HUES6 (cell line): ENCODE results near the gene FPGS.

Source experiments
- H3K27ac ChIP-seq: 2 replicates; pipeline ENCODE4 v1.7.0; 2013; ENCODE audit warnings: low read depth, mild to moderate bottlenecking, low read length, inconsistent platforms
- H3K27me3 ChIP-seq: 2 replicates; pipeline ENCODE4 v1.6.1; 2013; ENCODE audit warnings: low read length; ENCODE audit not compliant: control insufficient read depth, insufficient read depth
- H3K36me3 ChIP-seq: 2 replicates; pipeline ENCODE4 v1.6.1; 2013; ENCODE audit warnings: low read length; ENCODE audit not compliant: control insufficient read depth, insufficient read depth
- H3K4me1 ChIP-seq: 2 replicates; pipeline ENCODE4 v1.6.1; 2013; ENCODE audit warnings: low read length; ENCODE audit not compliant: control insufficient read depth, insufficient read depth
- H3K4me3 ChIP-seq: 2 replicates; pipeline ENCODE4 v1.5.1; 2013; ENCODE audit warnings: low read depth, low read length
- H3K9ac ChIP-seq: one replicate; pipeline ENCODE4 v1.6.1; 2013; ENCODE audit warnings: mild to moderate bottlenecking, low read length
- H3K9me3 ChIP-seq: 2 replicates; pipeline ENCODE4 v1.6.1; 2013; ENCODE audit warnings: low read depth, low read length; ENCODE audit not compliant: control insufficient read depth, insufficient read depth

The FPGS gene

GRCh38 chr9:127809002-127809539, 6.4 kb downstream of the FPGS start:
- Histone ChIP-seq H3K36me3 (peaks cover 58% of the 10 kb centered on the region), H3K9me3 (no peaks in the 10 kb centered on the region), H3K4me1 (peaks cover 9% of the 10 kb centered on the region), H3K27me3 (no peaks in the 10 kb centered on the region), H3K27ac (no peak overlapping the region), H3K9ac (no peak overlapping the region), H3K4me3 (peak overlapping the region; percentile 55)

- Histone ChIP-seq H3K27me3 (no peaks in the 10 kb centered on the region), H3K27ac (no peak overlapping the region), H3K9ac (no peak overlapping the region), H3K9me3 (no peaks in the 10 kb centered on the region), H3K36me3 (peaks cover 64% of the 10 kb centered on the region), H3K4me3 (peak overlapping the region; percentile 55), H3K4me1 (peaks cover 9% of the 10 kb centered on the region)
These were observed 7.1 kb downstream of the FPGS start for GRCh38 chr9:127809540-127810377.

- Histone ChIP-seq H3K4me3 (0 out of 2 replicates have a peak overlapping the region, but pooled peaks have one; percentile 49), H3K27ac (no peak overlapping the region)
These were observed 7.9 kb downstream of the FPGS start for GRCh38 chr9:127810378-127811187.

DNA sequence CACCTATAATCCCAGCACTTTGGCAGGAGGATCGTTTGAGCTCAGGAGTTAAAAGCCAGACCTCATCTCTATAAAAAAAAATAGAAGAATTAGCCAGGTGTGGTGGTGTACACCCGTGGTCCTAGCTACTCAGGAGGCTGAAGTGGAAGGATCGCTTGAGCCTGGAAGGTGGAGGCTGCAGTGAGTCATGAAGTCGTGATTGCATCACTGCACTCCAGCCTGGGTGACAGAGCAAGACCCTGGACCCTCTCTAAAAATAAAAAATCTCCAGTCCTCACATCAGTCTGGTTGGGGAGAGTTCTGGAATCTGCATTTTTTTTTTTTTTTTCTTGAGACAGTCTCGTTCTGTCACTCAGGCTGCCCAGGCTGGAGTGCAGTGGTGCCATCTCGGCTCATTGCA, 9.3 kb downstream of the FPGS start:
- Histone ChIP-seq H3K27ac (no peak overlapping the region), H3K9me3 (no peaks in the 10 kb centered on the region), H3K36me3 (peaks cover 64% of the 10 kb centered on the region), H3K27me3 (no peaks in the 10 kb centered on the region), H3K4me3 (no peak overlapping the region), H3K4me1 (peaks cover 9% of the 10 kb centered on the region), H3K9ac (no peak overlapping the region)

More at GRCh38 chr9:127810378-127811187, 7.9 kb downstream of the FPGS start:
- H3K9me3 ChIP-seq: no peaks in the 10 kb centered on the region
- H3K9ac ChIP-seq: no peak overlapping the region
- H3K27me3 ChIP-seq: no peaks in the 10 kb centered on the region
- H3K36me3 ChIP-seq: peaks cover 70% of the 10 kb centered on the region
- peaks cover 9% of the 10 kb centered on the region for H3K4me1 ChIP-seq

DNA sequence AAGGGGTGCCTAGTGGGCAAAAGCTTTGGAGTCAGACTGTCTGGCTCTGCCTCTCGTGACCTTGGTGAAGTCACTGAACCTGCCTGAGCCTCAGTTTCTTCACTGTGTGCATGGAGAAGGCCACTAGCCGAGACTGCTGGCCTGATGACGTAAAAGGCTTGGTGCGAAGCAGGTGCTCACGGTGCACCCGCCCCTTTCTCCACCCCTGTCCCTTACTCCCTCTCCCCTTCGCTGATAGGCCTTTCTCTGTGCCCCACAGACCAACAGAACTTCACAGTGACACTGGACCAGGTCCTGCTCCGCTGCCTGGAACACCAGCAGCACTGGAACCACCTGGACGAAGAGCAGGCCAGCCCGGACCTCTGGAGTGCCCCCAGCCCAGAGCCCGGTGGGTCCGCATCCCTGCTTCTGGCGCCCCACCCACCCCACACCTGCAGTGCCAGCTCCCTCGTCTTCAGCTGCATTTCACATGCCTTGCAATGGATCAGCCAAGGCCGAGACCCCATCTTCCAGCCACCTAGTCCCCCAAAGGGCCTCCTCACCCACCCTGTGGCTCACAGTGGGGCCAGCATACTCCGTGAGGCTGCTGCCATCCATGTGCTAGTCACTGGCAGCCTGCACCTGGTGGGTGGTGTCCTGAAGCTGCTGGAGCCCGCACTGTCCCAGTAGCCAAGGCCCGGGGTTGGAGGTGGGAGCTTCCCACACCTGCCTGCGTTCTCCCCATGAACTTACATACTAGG, 10.4 kb downstream of the FPGS start:
- Histone ChIP-seq H3K36me3 (peaks cover 53% of the 10 kb centered on the region), H3K4me3 (no peak overlapping the region), H3K4me1 (peaks cover 9% of the 10 kb centered on the region), H3K9me3 (no peaks in the 10 kb centered on the region), H3K27ac (no peak overlapping the region), H3K27me3 (no peaks in the 10 kb centered on the region), H3K9ac (no peak overlapping the region)

DNA sequence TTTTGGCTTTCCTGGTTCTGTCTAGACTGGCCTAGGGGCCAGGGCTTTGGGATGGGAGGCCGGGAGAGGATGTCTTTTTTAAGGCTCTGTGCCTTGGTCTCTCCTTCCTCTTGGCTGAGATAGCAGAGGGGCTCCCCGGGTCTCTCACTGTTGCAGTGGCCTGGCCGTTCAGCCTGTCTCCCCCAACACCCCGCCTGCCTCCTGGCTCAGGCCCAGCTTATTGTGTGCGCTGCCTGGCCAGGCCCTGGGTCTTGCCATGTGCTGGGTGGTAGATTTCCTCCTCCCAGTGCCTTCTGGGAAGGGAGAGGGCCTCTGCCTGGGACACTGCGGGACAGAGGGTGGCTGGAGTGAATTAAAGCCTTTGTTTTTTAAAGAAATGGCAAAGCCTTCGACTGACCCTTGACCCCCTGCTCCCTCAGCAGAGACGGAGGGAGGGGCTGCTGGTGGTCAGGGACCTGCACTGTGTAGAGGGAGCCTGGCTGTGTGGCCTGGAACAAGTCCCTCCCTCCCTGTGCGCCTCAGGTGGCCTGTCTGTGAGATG, 11.1 kb downstream of the FPGS start:
- H3K27me3 ChIP-seq: no peaks in the 10 kb centered on the region
- peaks cover 9% of the 10 kb centered on the region for H3K4me1 ChIP-seq
- no peak overlapping the region for H3K9ac ChIP-seq
- H3K27ac ChIP-seq: no peak overlapping the region
- no peak overlapping the region for H3K4me3 ChIP-seq
- H3K36me3 ChIP-seq: peaks cover 52% of the 10 kb centered on the region
- H3K9me3 ChIP-seq: no peaks in the 10 kb centered on the region

GRCh38 chr9:127814619-127815511, 12.2 kb downstream of the FPGS start:
- H3K9me3 ChIP-seq: no peaks in the 10 kb centered on the region
- H3K4me3 ChIP-seq: no peak overlapping the region
- no peaks in the 10 kb centered on the region for H3K27me3 ChIP-seq
- peaks cover 4% of the 10 kb centered on the region for H3K4me1 ChIP-seq
- H3K9ac ChIP-seq: no peak overlapping the region
- H3K36me3 ChIP-seq: peaks cover 52% of the 10 kb centered on the region
- no peak overlapping the region for H3K27ac ChIP-seq

- peaks cover 45% of the 10 kb centered on the region for H3K36me3 ChIP-seq
- H3K4me1 ChIP-seq: no peaks in the 10 kb centered on the region
- no peak overlapping the region for H3K9ac ChIP-seq
- H3K4me3 ChIP-seq: no peak overlapping the region
- no peaks in the 10 kb centered on the region for H3K9me3 ChIP-seq
- H3K27me3 ChIP-seq: no peaks in the 10 kb centered on the region
- H3K27ac ChIP-seq: no peak overlapping the region
These were observed 13.1 kb downstream of the FPGS start for GRCh38 chr9:127815512-127816361.

- Histone ChIP-seq H3K4me3 (no peak overlapping the region), H3K27ac (no peak overlapping the region), H3K27me3 (no peaks in the 10 kb centered on the region), H3K4me1 (no peaks in the 10 kb centered on the region), H3K9me3 (no peaks in the 10 kb centered on the region), H3K9ac (no peak overlapping the region), H3K36me3 (peaks cover 44% of the 10 kb centered on the region)
These were observed 13.7 kb downstream of the FPGS start for GRCh38 chr9:127816362-127816725.
